ENCODE results near the gene USH1C. TPM values are rescaled to one million over a fixed set of nuclear protein-coding genes. Genes with fewer than 3 reads are reported as not detected.

USH1C gene
- total and polyA plus RNA-seq, 4 donors = 0.09 to 1.3 (median 0.75) TPM

GRCh38 chr11:17527628-17527995, 16.6 kb downstream of the USH1C start (continued):
- TF ChIP-seq HNF4G (IDR thresholded peaks at IDR 0.05) (no peak), RXRA (IDR thresholded peaks at IDR 0.05) (no peak), HNF4A (conservative IDR thresholded peaks at IDR 0.05) (no peak)

DNA sequence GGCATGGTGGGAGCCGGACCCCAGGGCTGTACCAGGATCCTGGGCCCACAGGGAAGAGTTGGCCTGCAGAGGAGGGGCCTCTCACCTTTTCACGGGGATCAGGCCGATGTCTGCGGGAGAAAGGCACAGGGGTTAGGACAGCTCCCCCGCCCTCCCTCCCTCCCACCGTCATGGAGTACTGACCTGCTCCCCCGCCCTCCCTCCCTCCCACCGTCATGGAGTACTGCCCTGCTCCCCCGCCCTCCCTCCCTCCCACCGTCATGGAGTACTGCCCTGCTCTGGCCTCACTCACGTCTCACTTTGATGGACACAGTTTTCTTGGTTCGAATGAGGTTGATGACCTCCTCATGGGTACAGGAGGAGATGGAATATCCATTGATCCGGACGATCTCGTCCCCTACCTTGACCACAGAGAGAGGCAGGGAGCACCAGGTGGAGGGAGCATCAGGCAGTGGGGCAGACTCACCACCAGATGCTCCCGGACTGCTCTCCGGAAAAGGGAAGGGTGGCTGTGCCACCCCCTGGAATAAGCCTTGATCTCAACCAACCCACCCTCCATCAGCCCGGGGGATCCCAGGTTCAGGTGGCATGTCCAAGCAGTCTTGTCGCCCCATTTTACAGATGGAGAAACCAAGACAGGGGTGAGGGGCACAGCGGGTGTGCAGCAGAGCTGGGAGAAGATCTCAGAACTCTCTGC, 17.1 kb downstream of the USH1C start:
- no peak overlapping the region for H3K4me3 ChIP-seq (ENCODE audit: low read depth in 1 of 3, low read length in 3 of 3)
- no peaks in the 10 kb centered on the region for H3K4me1 ChIP-seq (ENCODE audit: control insufficient read depth in 4 of 4, insufficient read depth in 4 of 4, low read length in 3 of 4)
- H3K27ac ChIP-seq (ENCODE audit: low read depth in 1 of 2, low read length in 2 of 2) = no peak overlapping the region
- WGBS = 77% methylated on average over 20 of the region's 20 CpGs
- TF ChIP-seq ZBTB33 (IDR thresholded peaks at IDR 0.05) (no peak), CTCF (IDR thresholded peaks at IDR 0.05; ENCODE audit: low read depth, low read length, missing input control) (no peak), YY1 (IDR thresholded peaks at IDR 0.05) (no peak), RXRA (IDR thresholded peaks at IDR 0.05) (no peak), NR2F2 (IDR thresholded peaks at IDR 0.05) (no peak), MAX (IDR thresholded peaks at IDR 0.05) (no peak), TAF1 (conservative IDR thresholded peaks at IDR 0.05) (no peak), HNF4A (conservative IDR thresholded peaks at IDR 0.05) (no peak), GABPA (IDR thresholded peaks at IDR 0.05 in 1 of 2, conservative IDR thresholded peaks at IDR 0.05 in 1 of 2) (no peak), HNF4G (IDR thresholded peaks at IDR 0.05) (no peak), FOXA2 (IDR thresholded peaks at IDR 0.05) (no peak)
- H3K36me3 ChIP-seq (ENCODE audit: control insufficient read depth in 4 of 4, insufficient read depth in 3 of 4, low read depth in 1 of 4, low read length in 3 of 4) = no peaks in the 10 kb centered on the region
- no peak for DNase-seq (ENCODE audit: low spot score)
- no peaks in the 10 kb centered on the region for H3K27me3 ChIP-seq (ENCODE audit: control insufficient read depth in 4 of 4, insufficient read depth in 4 of 4, low read length in 3 of 4)
- no peaks in the 10 kb centered on the region for H3K9me3 ChIP-seq (ENCODE audit: control insufficient read depth in 4 of 4, low read length in 3 of 4)
- H3K9ac ChIP-seq (ENCODE audit: low read depth in 1 of 2, low read length in 2 of 2) = no peak overlapping the region

DNA sequence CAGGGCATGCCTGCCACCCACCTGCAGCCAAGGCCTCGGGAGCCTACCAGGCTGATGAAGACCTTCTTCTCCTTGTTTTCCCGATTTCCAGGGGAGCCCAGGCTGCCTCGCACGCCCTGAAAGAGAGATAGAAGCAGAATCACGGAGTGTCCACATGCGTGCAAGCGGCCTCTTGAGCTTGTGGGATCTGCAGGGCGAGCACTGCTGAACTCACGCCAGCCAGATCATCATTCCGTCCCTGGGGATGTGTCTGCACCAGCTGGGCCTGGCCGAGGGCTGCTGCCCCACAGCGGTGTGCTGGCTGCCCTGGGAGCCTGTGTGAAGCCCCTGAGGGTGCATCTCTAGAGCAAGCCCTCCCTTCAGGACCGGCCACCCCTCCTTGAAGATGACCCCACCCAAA, 17.9 kb downstream of the USH1C start:
- H3K27me3 ChIP-seq (ENCODE audit: control insufficient read depth in 4 of 4, insufficient read depth in 4 of 4, low read length in 3 of 4) = no peaks in the 10 kb centered on the region
- H3K36me3 ChIP-seq (ENCODE audit: control insufficient read depth in 4 of 4, insufficient read depth in 3 of 4, low read depth in 1 of 4, low read length in 3 of 4) = no peaks in the 10 kb centered on the region
- no peaks in the 10 kb centered on the region for H3K4me1 ChIP-seq (ENCODE audit: control insufficient read depth in 4 of 4, insufficient read depth in 4 of 4, low read length in 3 of 4)
- DNase-seq (ENCODE audit: low spot score) = no peak
- 85% methylated on average over 13 of the region's 13 CpGs for WGBS
- no peak overlapping the region for H3K27ac ChIP-seq (ENCODE audit: low read depth in 1 of 2, low read length in 2 of 2)
- H3K4me3 ChIP-seq (ENCODE audit: low read depth in 1 of 3, low read length in 3 of 3) = no peak overlapping the region
- H3K9ac ChIP-seq (ENCODE audit: low read depth in 1 of 2, low read length in 2 of 2) = no peak overlapping the region
- H3K9me3 ChIP-seq (ENCODE audit: control insufficient read depth in 4 of 4, low read length in 3 of 4) = no peaks in the 10 kb centered on the region
- TF ChIP-seq SP1 (IDR thresholded peaks at IDR 0.05) (no peak), CTCF (IDR thresholded peaks at IDR 0.05; ENCODE audit: low read depth, low read length, missing input control) (no peak), RXRA (IDR thresholded peaks at IDR 0.05) (no peak), FOXA2 (IDR thresholded peaks at IDR 0.05) (no peak), GABPA (IDR thresholded peaks at IDR 0.05 in 1 of 2, conservative IDR thresholded peaks at IDR 0.05 in 1 of 2) (no peak), HNF4A (conservative IDR thresholded peaks at IDR 0.05) (no peak), JUND (IDR thresholded peaks at IDR 0.05) (no peak), FOXA1 (IDR thresholded peaks at IDR 0.05) (no peak), RAD21 (IDR thresholded peaks at IDR 0.05) (no peak), TAF1 (conservative IDR thresholded peaks at IDR 0.05) (no peak), MAX (IDR thresholded peaks at IDR 0.05) (no peak), EGR1 (IDR thresholded peaks at IDR 0.05; ENCODE audit: low read depth in 2 of 2) (no peak), ZBTB33 (IDR thresholded peaks at IDR 0.05) (no peak), REST (IDR thresholded peaks at IDR 0.05) (no peak)
